IMR-90 (cell line): ENCODE results near the gene SLIT1. TPM values are rescaled to one million over a fixed set of nuclear protein-coding genes. Genes with fewer than 3 reads are reported as not detected.

Experiments used
- ATAC-seq: fragments of 200-7000 bp; cut with Tn5 transposase; 2 replicates; pipeline ENCODE4 v1.9.1; 2020; ENCODE audit warnings: low read depth, mild to moderate bottlenecking, moderate library complexity
- BruUV-seq: library from RNA; stranded (reverse); fragments of 400-500 nt; replicated peaks from 2 replicates; lab custom pipeline; 2021; lab: Mats Ljungman, UMichigan
- CTCF ChIA-PET: fragments of 300-600 bp; formaldehyde crosslinking; extraction: SDS; loops from one replicate; lab custom pipeline; 2021; ENCODE audit warnings: antibody characterized with exemption; lab: Yijun Ruan, JAX
- POLR2A ChIA-PET: fragments of 300-600 bp; sonication (Branson Sonifier 250); formaldehyde crosslinking; loops from one replicate; lab custom pipeline; 2022; ENCODE audit warnings: antibody characterized with exemption; ENCODE audit not compliant: unreplicated experiment; lab: Charles Lee
- DNase-seq: peaks from one replicate; pipeline ENCODE4 v3.0.0; 2013
- H2AFZ ChIP-seq: replicated peaks from 2 replicates; pipeline ENCODE3; 2013; ENCODE audit warnings: low read length, mild to moderate bottlenecking; ENCODE audit not compliant: poor library complexity
- H2AK5ac ChIP-seq: 2 replicates; pipeline ENCODE4 v1.6.1; 2013; ENCODE audit warnings: low read depth, low read length, inconsistent platforms
- H2AK9ac ChIP-seq: replicated peaks from 2 replicates; pipeline ENCODE3; 2013; ENCODE audit warnings: mild to moderate bottlenecking, low read depth, low read length, moderate library complexity; ENCODE audit not compliant: poor library complexity
- H2BK120ac ChIP-seq: 2 replicates; pipeline ENCODE4 v1.6.1; 2013; ENCODE audit warnings: low read depth, low read length, inconsistent platforms
- H2BK15ac ChIP-seq: 3 replicates; pipeline ENCODE4 v1.6.1; 2013; ENCODE audit warnings: low read depth, low read length, inconsistent platforms
- H2BK20ac ChIP-seq: 2 replicates; pipeline ENCODE4 v1.6.1; 2013; ENCODE audit warnings: low read depth, mild to moderate bottlenecking, inconsistent platforms, low read length, moderate library complexity
- H2BK5ac ChIP-seq: 2 replicates; pipeline ENCODE4 v1.6.1; 2013; ENCODE audit warnings: mild to moderate bottlenecking, low read depth, low read length, inconsistent platforms; ENCODE audit not compliant: poor library complexity, severe bottlenecking
- H3K14ac ChIP-seq: replicated peaks from 2 replicates; pipeline ENCODE4 v1.6.1; 2013; ENCODE audit warnings: low read depth, low read length, inconsistent platforms
- H3K18ac ChIP-seq: 2 replicates; pipeline ENCODE4 v1.6.1; 2013; ENCODE audit warnings: low read depth, low read length, control low read depth
- H3K23ac ChIP-seq: 2 replicates; pipeline ENCODE4 v1.6.1; 2013; ENCODE audit warnings: low read depth, low read length, inconsistent platforms
- H3K27ac ChIP-seq: 2 replicates; pipeline ENCODE4 v1.5.1; 2013; ENCODE audit warnings: mild to moderate bottlenecking, control low read depth, low read length; ENCODE audit not compliant: insufficient read depth
- H3K27me3 ChIP-seq: 2 replicates; pipeline ENCODE4 v1.6.1; 2013; ENCODE audit warnings: low read length; ENCODE audit not compliant: control insufficient read depth, insufficient read depth
- H3K36me3 ChIP-seq: 2 replicates; pipeline ENCODE4 v1.6.1; 2013; ENCODE audit warnings: low read length, mixed read lengths; ENCODE audit not compliant: control insufficient read depth, insufficient read depth
- H3K4ac ChIP-seq: 2 replicates; pipeline ENCODE4 v1.6.1; 2013; ENCODE audit warnings: low read depth, low read length, inconsistent platforms
- H3K4me1 ChIP-seq: 2 replicates; pipeline ENCODE4 v1.6.1; 2013; ENCODE audit warnings: low read length, mixed read lengths; ENCODE audit not compliant: control insufficient read depth, insufficient read depth
- H3K4me2 ChIP-seq: 2 replicates; pipeline ENCODE4 v1.6.1; 2013; ENCODE audit warnings: low read depth, mild to moderate bottlenecking, control low read depth, low read length, moderate library complexity
- H3K4me3 ChIP-seq: 2 replicates; pipeline ENCODE4 v1.5.1; 2013; ENCODE audit warnings: low read depth, mild to moderate bottlenecking, control low read depth, low read length, moderate library complexity; ENCODE audit not compliant: insufficient read depth
- H3K56ac ChIP-seq: 2 replicates; pipeline ENCODE4 v1.6.1; 2013; ENCODE audit warnings: low read length, inconsistent platforms; ENCODE audit not compliant: insufficient read depth; ENCODE audit errors: extremely low read depth
- H3K79me1 ChIP-seq, 2 experiments: 2 replicates each; pipeline ENCODE4 v1.6.1; 2013; ENCODE audit warnings: low read length in 2 of 2, inconsistent platforms in 1 of 2, low read depth in 1 of 2
- H3K9ac ChIP-seq: 2 replicates; pipeline ENCODE4 v1.6.1; 2013; ENCODE audit warnings: low read depth, low read length, control low read depth
- H3K9me1 ChIP-seq: 2 replicates; pipeline ENCODE4 v1.6.1; 2013; ENCODE audit warnings: low read length, inconsistent platforms; ENCODE audit not compliant: insufficient read depth
- H3K9me3 ChIP-seq: 2 replicates; pipeline ENCODE4 v1.6.1; 2013; ENCODE audit warnings: low read length; ENCODE audit not compliant: control insufficient read depth, insufficient read depth
- H4K20me1 ChIP-seq: 2 replicates; pipeline ENCODE4 v1.6.1; 2013; ENCODE audit warnings: low read length, inconsistent platforms; ENCODE audit not compliant: insufficient read depth
- H4K5ac ChIP-seq: 2 replicates; pipeline ENCODE4 v1.6.1; 2013; ENCODE audit warnings: mild to moderate bottlenecking, low read depth, low read length, control low read depth
- H4K8ac ChIP-seq, 2 experiments: 2 replicates each; pipeline ENCODE4 v1.6.1; 2013; ENCODE audit warnings: low read depth in 2 of 2, low read length in 2 of 2, control low read depth in 1 of 2, inconsistent platforms in 1 of 2
- H4K91ac ChIP-seq: 2 replicates; pipeline ENCODE4 v1.6.1; 2013; ENCODE audit warnings: low read depth, low read length, inconsistent platforms; ENCODE audit not compliant: insufficient read depth
- BHLHE40 ChIP-seq: fragments of 150-350 bp; IDR thresholded peaks from 2 replicates; pipeline ENCODE4 v1.6.1; 2016; ENCODE audit warnings: mild to moderate bottlenecking, low read depth, low read length
- CEBPB ChIP-seq: IDR thresholded peaks from 2 replicates; pipeline ENCODE4 v1.6.1; 2012; ENCODE audit warnings: low read depth, low read length, improper control_type of control experiment
- CHD1 ChIP-seq: IDR thresholded peaks from 2 replicates; pipeline ENCODE4 v1.6.1; 2012; ENCODE audit warnings: low read depth, low read length, improper control_type of control experiment
- CTCF ChIP-seq: conservative IDR thresholded peaks from 2 replicates; pipeline ENCODE4 v1.5.1; 2012; ENCODE audit warnings: mild to moderate bottlenecking, low read depth, low read length, improper control_type of control experiment
- ELK1 ChIP-seq: fragments of 150-350 bp; IDR thresholded peaks from 2 replicates; pipeline ENCODE4 v1.6.1; 2016; ENCODE audit warnings: low read depth, mild to moderate bottlenecking, low read length, moderate library complexity, borderline replicate concordance
- MAFK ChIP-seq: IDR thresholded peaks from 2 replicates; pipeline ENCODE4 v1.6.1; 2012; ENCODE audit warnings: low read depth, low read length, improper control_type of control experiment
- MAZ ChIP-seq: IDR thresholded peaks from 2 replicates; pipeline ENCODE4 v1.6.1; 2012; ENCODE audit warnings: low read depth, mild to moderate bottlenecking, low read length, improper control_type of control experiment, moderate library complexity, borderline replicate concordance
- MXI1 ChIP-seq: IDR thresholded peaks from 2 replicates; pipeline ENCODE4 v1.6.1; 2012; ENCODE audit warnings: low read depth, mild to moderate bottlenecking, low read length, moderate library complexity, borderline replicate concordance
- NFE2L2 ChIP-seq: fragments of 150-350 bp; IDR thresholded peaks from 2 replicates; pipeline ENCODE4 v1.6.1; 2016; ENCODE audit warnings: low read depth, mild to moderate bottlenecking, low read length
- POLR2A ChIP-seq: IDR thresholded peaks from 2 replicates; pipeline ENCODE4 v1.6.1; 2012; ENCODE audit warnings: mild to moderate bottlenecking, low read depth, low read length
- RAD21 ChIP-seq: IDR thresholded peaks from 2 replicates; pipeline ENCODE4 v1.6.1; 2012; ENCODE audit warnings: low read length, improper control_type of control experiment
- RCOR1 ChIP-seq: IDR thresholded peaks from 2 replicates; pipeline ENCODE4 v1.6.1; 2012; ENCODE audit warnings: mild to moderate bottlenecking, low read length, improper control_type of control experiment; ENCODE audit not compliant: insufficient replicate concordance
- SMC3 ChIP-seq: fragments of 150-350 bp; IDR thresholded peaks from 2 replicates; pipeline ENCODE4 v1.6.1; 2016; ENCODE audit warnings: low read depth, mild to moderate bottlenecking, antibody characterized with exemption, low read length, moderate library complexity
- WGBS, 2 experiments: methylation state at CpG; one replicate each; pipeline versions ENCODE4 v1.1.5 to v1.1.7; 2013; ENCODE audit warnings: missing lambda C conversion rate in 2 of 2; ENCODE audit not compliant: insufficient read length in 1 of 2; ENCODE audit errors: extremely low coverage in 2 of 2; 5-methylcytosine and 5-hydroxymethylcytosine counted together
- dilution Hi-C: fragments of 300-500 bp; cut with HindIII; formaldehyde crosslinking; loops from one replicate; pipeline ENCODE4 v1.14.3; 2018; ENCODE audit warnings: low sequenced_read_pairs; ENCODE audit not compliant: unreplicated experiment
- in situ Hi-C: fragments of 300-500 bp; cut with MboI; formaldehyde crosslinking; loops from 3 replicates; pipeline ENCODE4 v1.14.3; 2019; ENCODE audit warnings: low sequenced_read_pairs, inconsistent platforms, mixed read lengths
- intact Hi-C: fragments of 100-400 bp; cut with micrococcal nuclease; formaldehyde crosslinking; loops from 2 replicates; pipeline ENCODE4 v1.10.0; 2022
- polyA plus RNA-seq, 3 experiments: library from polyadenylated mRNA; depleted of rRNA; stranded (reverse); fragments of >200 nt; gene quantifications; 2 replicates each; pipeline ENCODE4 v1.2.3, GENCODE V29; 2012; ENCODE audit warnings: low replicate concordance in 1 of 3
- total RNA-seq: library from RNA; depleted of rRNA; stranded (reverse); fragments of >200 nt; gene quantifications from 2 replicates; pipeline ENCODE4 v1.2.3, GENCODE V29; 2012

SLIT1 gene
- total and polyA plus RNA-seq, 2 of the 4 experiments (the other 2 are of a cell fraction): under 0.01 TPM

- TF ChIP-seq SMC3 (peak; percentile 90), POLR2A (0 out of 2 replicates have a peak, but pooled peaks have one; percentile 29)
Observed at GRCh38 chr10:97072851-97073665, 112.7 kb downstream of the SLIT1 start (continued).

GRCh38 chr10:97071496-97071895, 114.3 kb downstream of the SLIT1 start:
- Histone ChIP-seq H4K8ac (no peak overlapping the region), H3K9me3 (peaks cover 9% of the 10 kb centered on the region), H3K27me3 (peaks cover 46% of the 10 kb centered on the region), H4K5ac (no peak overlapping the region), H3K79me1 (no peaks in the 10 kb centered on the region), H3K14ac (no peak overlapping the region), H3K56ac (no peak overlapping the region), H3K36me3 (no peaks in the 10 kb centered on the region), H2BK5ac (no peak overlapping the region), H2BK120ac (no peak overlapping the region), H2BK20ac (no peak overlapping the region), H3K4me1 (no peaks in the 10 kb centered on the region), H3K27ac (no peak overlapping the region), H2BK15ac (no peak overlapping the region), H3K9me1 (no peaks in the 10 kb centered on the region), H3K9ac (no peak overlapping the region), H3K4me3 (no peak overlapping the region), H3K18ac (no peak overlapping the region), H3K4me2 (no peak overlapping the region), H4K20me1 (no peaks in the 10 kb centered on the region), H2AK9ac (no peak overlapping the region), H3K23ac (no peak overlapping the region), H2AK5ac (no peak overlapping the region), H3K4ac (no peak overlapping the region), H4K91ac (no peak overlapping the region), H2AFZ (no peak overlapping the region)
- intact Hi-C loops (loop anchor here (5.0 kb wide), 1 partner anchor 674 kb away; no protein-coding TSS in a partner anchor), in situ Hi-C loops (loop anchor here (10.0 kb wide), 2 partner anchors 133 to 283 kb away; no protein-coding TSS in a partner anchor), dilution Hi-C loops (no loop called here)
- no peak for ATAC-seq
- POLR2A ChIA-PET: no interaction called here
- no TSS peak for BruUV-seq
- WGBS, 2 experiments: 60% methylated on average over 1 of the region's 7 CpGs; no CpG with 5 or more reads in 1 of the 2 experiments
- no peak for DNase-seq
- CTCF ChIA-PET: interaction anchor here (3.6 kb wide), 1 partner anchor 138 kb away, joined by 43 read pairs; no protein-coding TSS in a partner anchor
- TF ChIP-seq RCOR1 (no peak), POLR2A (no peak), CTCF (no peak), CHD1 (no peak), ELK1 (no peak), NFE2L2 (no peak), BHLHE40 (no peak), MXI1 (no peak), MAFK (no peak), RAD21 (no peak), CEBPB (no peak), MAZ (no peak)
